NOMO-1 treated with dmso at 0.1 percent for 144 hours (cell line): Measurements from ENCODE around the gene ACOT2.
A peak's percentile ranks its signal among the peaks of the same experiment; 100 is the strongest.
"Not testable (repeated sequence)": the region's sequence is repeated elsewhere in the genome, so short reads cannot be mapped to it uniquely, and the experiment has no call there.

ENCODE experiments used
- DNase-seq: peaks from one replicate; lab custom pipeline; 2025; ENCODE audit not compliant: unreplicated experiment; lab: John Stamatoyannopoulos, UW

Gene ACOT2

GRCh38 chr14:73569185-73569958, at the start of gene ACOT2:
Gene ACOT2, plus strand, starts transcription at chr14:73569213. Its CDS starts 28 bp downstream, at chr14:73569241.
- DNase-seq = peak; percentile 65

GRCh38 chr14:73521229-73521628, 47.8 kb upstream of the ACOT2 start:
- no peak for DNase-seq

GRCh38 chr14:73524493-73524892, 44.5 kb upstream of the ACOT2 start:
- DNase-seq = no peak

GRCh38 chr14:73526036-73526984, 42.7 kb upstream of the ACOT2 start:
- no peak for DNase-seq

GRCh38 chr14:73529356-73529755, 39.7 kb upstream of the ACOT2 start:
- DNase-seq = not testable (repeated sequence)

GRCh38 chr14:73531971-73532370, 37.0 kb upstream of the ACOT2 start:
- DNase-seq = not testable (repeated sequence)

GRCh38 chr14:73537244-73538045, 31.6 kb upstream of the ACOT2 start:
- not testable (repeated sequence) for DNase-seq

- not testable (repeated sequence) for DNase-seq
Measured at GRCh38 chr14:73539017-73539416, 30.0 kb upstream of the ACOT2 start.

- DNase-seq = not testable (repeated sequence)
Measured at GRCh38 chr14:73542961-73543360, 26.1 kb upstream of the ACOT2 start.

GRCh38 chr14:73545353-73545752, 23.7 kb upstream of the ACOT2 start:
- DNase-seq = not testable (repeated sequence)

GRCh38 chr14:73549097-73549496, 19.9 kb upstream of the ACOT2 start:
- DNase-seq = not testable (repeated sequence)

GRCh38 chr14:73549889-73550524, 19.0 kb upstream of the ACOT2 start:
- not testable (repeated sequence) for DNase-seq

GRCh38 chr14:73553845-73554244, 15.2 kb upstream of the ACOT2 start:
- no peak for DNase-seq

- DNase-seq = not testable (repeated sequence)
Measured at GRCh38 chr14:73557201-73557600, 11.8 kb upstream of the ACOT2 start.

GRCh38 chr14:73558238-73558637, 10.8 kb upstream of the ACOT2 start:
- DNase-seq = not testable (repeated sequence)

- DNase-seq = not testable (repeated sequence)
Measured at GRCh38 chr14:73562256-73562655, 6.8 kb upstream of the ACOT2 start.

GRCh38 chr14:73562696-73563095, 6.3 kb upstream of the ACOT2 start:
- not testable (repeated sequence) for DNase-seq

GRCh38 chr14:73566431-73566830, 2.6 kb upstream of the ACOT2 start:
- DNase-seq = not testable (repeated sequence)

- not testable (repeated sequence) for DNase-seq
Measured at GRCh38 chr14:73566935-73567334, 2.1 kb upstream of the ACOT2 start.

GRCh38 chr14:73567358-73567757, 1.7 kb upstream of the ACOT2 start:
- DNase-seq = no peak
